A673 (cell line): ENCODE measurements around the gene KCNG1.

Experiments
- CTCF ChIP-seq: fragments of 300-800, 200-600 bp; sonication (generic); conservative IDR thresholded peaks from 2 replicates; pipeline ENCODE4 v1.5.1; 2017; ENCODE audit warnings: low read depth, mild to moderate bottlenecking, antibody characterized with exemption, low read length, moderate library complexity, mixed read lengths
- EZH2 ChIP-seq: fragments of 200-600 bp; sonication (generic); IDR thresholded peaks from 2 replicates; pipeline ENCODE4 v1.6.1; 2017; ENCODE audit warnings: borderline replicate concordance, low read depth, mild to moderate bottlenecking, mixed read lengths, antibody characterized with exemption, low read length; ENCODE audit not compliant: poor library complexity, severe bottlenecking

DNA sequence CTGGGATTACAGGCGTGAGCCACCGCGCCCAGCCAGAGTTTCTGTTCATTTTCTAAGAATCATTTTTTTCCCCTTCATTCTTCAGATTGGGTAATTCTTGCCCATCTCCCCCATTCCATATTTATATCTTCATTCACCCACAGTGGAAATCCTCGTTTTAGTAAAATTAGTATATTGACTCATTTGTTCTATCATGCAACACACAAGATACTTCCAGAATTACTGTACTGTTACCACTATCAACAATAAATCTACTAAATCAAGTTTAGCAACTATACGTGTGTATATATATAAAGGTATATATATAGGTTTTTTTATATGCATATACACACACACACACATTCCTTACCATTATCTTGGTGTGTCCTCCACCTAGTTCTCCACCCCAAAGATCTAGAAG lies 41.2 kb upstream of the KCNG1 start:
- TF ChIP-seq CTCF, result no peak
- no peak for TF ChIP-seq EZH2
